ENCODE data around the gene AKR1C4.

GRCh38 chr10:5163487-5163886, 33.1 kb upstream of the AKR1C4 start:
- TF ChIP-seq CTCF (IDR thresholded peaks at IDR 0.05) (no peak), BHLHE40 (IDR thresholded peaks at IDR 0.05; ENCODE audit: low read depth, low read length) (no peak), USF2 (IDR thresholded peaks at IDR 0.05) (no peak), MAZ (IDR thresholded peaks at IDR 0.05; ENCODE audit: borderline replicate concordance, low read depth, low read length) (no peak), POLR2A (IDR thresholded peaks at IDR 0.05; ENCODE audit: low read length) (no peak), HMGXB4 (CRISPR knock-in tag; IDR thresholded peaks at IDR 0.05; ENCODE audit: borderline replicate concordance) (no peak), E2F6 (IDR thresholded peaks at IDR 0.05; ENCODE audit: borderline replicate concordance, low read depth) (no peak)
